HCT116 (cell line): ENCODE results near the gene CISD2.

Experiments
- CBX3 ChIP-seq: IDR thresholded peaks from 2 replicates; pipeline ENCODE4 v1.6.1; 2012; ENCODE audit warnings: low read depth
- EGR1 ChIP-seq: IDR thresholded peaks from 2 replicates; pipeline ENCODE4 v1.6.1; 2012; ENCODE audit warnings: low read depth
- EZH2 ChIP-seq: fragments of 200-600 bp; sonication (generic); IDR thresholded peaks from 2 replicates; pipeline ENCODE4 v1.6.1; 2017; ENCODE audit warnings: antibody characterized with exemption, mixed run types
- POLR2A ChIP-seq: IDR thresholded peaks from 2 replicates; pipeline ENCODE4 v1.7.0; 2011; ENCODE audit warnings: borderline replicate concordance; ENCODE audit not compliant: insufficient read depth, insufficient read length; ENCODE audit errors: extremely low read depth
- POLR2AphosphoS5 ChIP-seq: IDR thresholded peaks from 2 replicates; pipeline ENCODE4 v1.6.1; 2011; ENCODE audit warnings: mild to moderate bottlenecking, low read depth, low read length, moderate library complexity
- RAD21 ChIP-seq: IDR thresholded peaks from 2 replicates; pipeline ENCODE4 v1.6.1; 2012; ENCODE audit warnings: low read depth, mild to moderate bottlenecking
- SP1 ChIP-seq: IDR thresholded peaks from 2 replicates; pipeline ENCODE4 v1.6.1; 2012; ENCODE audit warnings: low read depth
- ZNF274 ChIP-seq: fragments of 200-500 bp; sonication (Bioruptor generic); IDR thresholded peaks from 2 replicates; pipeline ENCODE4 v1.6.1; 2014; ENCODE audit warnings: mild to moderate bottlenecking, low read depth, low read length, inconsistent platforms
- TF ChIP-seq, protein P1 (sequence below), 3 experiments: fragments of 200-600 bp in 1 of 3; sonication (generic) in 1 of 3; IDR thresholded peaks in 2 of 3; conservative IDR thresholded peaks in 1 of 3; 2 replicates each; pipeline ENCODE4 v1.5.1; 2012 to 2017; ENCODE audit warnings: low read depth in 2 of 3, low read length in 2 of 3, antibody characterized with exemption in 1 of 3, borderline replicate concordance in 1 of 3, control low read depth in 1 of 3, mild to moderate bottlenecking in 1 of 3, mixed read lengths in 1 of 3, mixed run types in 1 of 3, moderate library complexity in 1 of 3; ENCODE audit not compliant: insufficient read depth in 1 of 3
- TF ChIP-seq, protein P2 (sequence below): IDR thresholded peaks from 2 replicates; pipeline ENCODE4 v1.6.1; 2012; ENCODE audit warnings: low read depth

DNA sequence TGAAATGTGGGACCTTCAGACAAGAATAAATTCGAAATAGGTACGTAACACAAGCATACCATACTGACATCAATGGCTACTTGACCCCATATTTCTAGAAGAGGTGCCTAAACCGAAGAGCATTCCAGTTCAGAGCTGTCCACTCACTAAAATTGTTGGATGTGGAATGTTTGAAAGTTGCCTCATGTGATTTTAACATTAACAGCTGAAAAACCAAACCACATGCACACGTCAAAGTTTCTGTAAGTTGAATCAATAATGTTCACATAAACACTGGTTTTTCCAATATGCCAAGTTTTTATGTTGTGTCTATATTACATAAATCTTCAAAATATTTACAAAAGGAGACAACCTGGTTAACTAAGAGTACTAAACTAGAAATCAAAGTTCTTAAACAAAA is 44.9 kb upstream of the CISD2 start:
- no peak for TF ChIP-seq CBX3
- no peak for TF ChIP-seq EZH2
- TF ChIP-seq RAD21: no peak
- TF ChIP-seq, protein P1, sequence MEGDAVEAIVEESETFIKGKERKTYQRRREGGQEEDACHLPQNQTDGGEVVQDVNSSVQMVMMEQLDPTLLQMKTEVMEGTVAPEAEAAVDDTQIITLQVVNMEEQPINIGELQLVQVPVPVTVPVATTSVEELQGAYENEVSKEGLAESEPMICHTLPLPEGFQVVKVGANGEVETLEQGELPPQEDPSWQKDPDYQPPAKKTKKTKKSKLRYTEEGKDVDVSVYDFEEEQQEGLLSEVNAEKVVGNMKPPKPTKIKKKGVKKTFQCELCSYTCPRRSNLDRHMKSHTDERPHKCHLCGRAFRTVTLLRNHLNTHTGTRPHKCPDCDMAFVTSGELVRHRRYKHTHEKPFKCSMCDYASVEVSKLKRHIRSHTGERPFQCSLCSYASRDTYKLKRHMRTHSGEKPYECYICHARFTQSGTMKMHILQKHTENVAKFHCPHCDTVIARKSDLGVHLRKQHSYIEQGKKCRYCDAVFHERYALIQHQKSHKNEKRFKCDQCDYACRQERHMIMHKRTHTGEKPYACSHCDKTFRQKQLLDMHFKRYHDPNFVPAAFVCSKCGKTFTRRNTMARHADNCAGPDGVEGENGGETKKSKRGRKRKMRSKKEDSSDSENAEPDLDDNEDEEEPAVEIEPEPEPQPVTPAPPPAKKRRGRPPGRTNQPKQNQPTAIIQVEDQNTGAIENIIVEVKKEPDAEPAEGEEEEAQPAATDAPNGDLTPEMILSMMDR (IDR thresholded peaks at IDR 0.05 in 2 of 3, conservative IDR thresholded peaks at IDR 0.05 in 1 of 3; ENCODE audit: borderline replicate concordance in 1 of 3, insufficient read depth in 1 of 3, low read depth in 2 of 3, low read length in 2 of 3): no peak
- no peak for TF ChIP-seq POLR2AphosphoS5
- TF ChIP-seq EGR1: no peak
- TF ChIP-seq SP1: no peak
- TF ChIP-seq, protein P2, sequence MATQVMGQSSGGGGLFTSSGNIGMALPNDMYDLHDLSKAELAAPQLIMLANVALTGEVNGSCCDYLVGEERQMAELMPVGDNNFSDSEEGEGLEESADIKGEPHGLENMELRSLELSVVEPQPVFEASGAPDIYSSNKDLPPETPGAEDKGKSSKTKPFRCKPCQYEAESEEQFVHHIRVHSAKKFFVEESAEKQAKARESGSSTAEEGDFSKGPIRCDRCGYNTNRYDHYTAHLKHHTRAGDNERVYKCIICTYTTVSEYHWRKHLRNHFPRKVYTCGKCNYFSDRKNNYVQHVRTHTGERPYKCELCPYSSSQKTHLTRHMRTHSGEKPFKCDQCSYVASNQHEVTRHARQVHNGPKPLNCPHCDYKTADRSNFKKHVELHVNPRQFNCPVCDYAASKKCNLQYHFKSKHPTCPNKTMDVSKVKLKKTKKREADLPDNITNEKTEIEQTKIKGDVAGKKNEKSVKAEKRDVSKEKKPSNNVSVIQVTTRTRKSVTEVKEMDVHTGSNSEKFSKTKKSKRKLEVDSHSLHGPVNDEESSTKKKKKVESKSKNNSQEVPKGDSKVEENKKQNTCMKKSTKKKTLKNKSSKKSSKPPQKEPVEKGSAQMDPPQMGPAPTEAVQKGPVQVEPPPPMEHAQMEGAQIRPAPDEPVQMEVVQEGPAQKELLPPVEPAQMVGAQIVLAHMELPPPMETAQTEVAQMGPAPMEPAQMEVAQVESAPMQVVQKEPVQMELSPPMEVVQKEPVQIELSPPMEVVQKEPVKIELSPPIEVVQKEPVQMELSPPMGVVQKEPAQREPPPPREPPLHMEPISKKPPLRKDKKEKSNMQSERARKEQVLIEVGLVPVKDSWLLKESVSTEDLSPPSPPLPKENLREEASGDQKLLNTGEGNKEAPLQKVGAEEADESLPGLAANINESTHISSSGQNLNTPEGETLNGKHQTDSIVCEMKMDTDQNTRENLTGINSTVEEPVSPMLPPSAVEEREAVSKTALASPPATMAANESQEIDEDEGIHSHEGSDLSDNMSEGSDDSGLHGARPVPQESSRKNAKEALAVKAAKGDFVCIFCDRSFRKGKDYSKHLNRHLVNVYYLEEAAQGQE: no peak
- TF ChIP-seq ZNF274: no peak
- no peak for TF ChIP-seq POLR2A
